RWPE2 (cell line): ENCODE measurements around the gene RIMBP2.

Source experiments
- ATAC-seq: fragments of 200-7000 bp; cut with Tn5 transposase; 3 replicates; pipeline ENCODE4 v1.9.1; 2021; ENCODE audit warnings: low read depth
- DNase-seq: peaks from one replicate; pipeline ENCODE4 v3.0.0-alpha.2; 2020; ENCODE audit warnings: low spot score
- H3K27ac ChIP-seq: fragments of 450-650 bp; 2 replicates; pipeline ENCODE4 v1.5.1; 2017; ENCODE audit warnings: mild to moderate bottlenecking; ENCODE audit not compliant: poor library complexity, severe bottlenecking
- H3K27me3 ChIP-seq: fragments of 250-450 bp; sonication (Bioruptor Pico); 2 replicates; pipeline ENCODE4 v1.5.1; 2021; ENCODE audit warnings: mild to moderate bottlenecking, moderate library complexity; ENCODE audit not compliant: insufficient read depth, poor library complexity, severe bottlenecking
- H3K36me3 ChIP-seq: fragments of 250-450 bp; sonication (Bioruptor Pico); 2 replicates; pipeline ENCODE4 v1.5.1; 2020; ENCODE audit warnings: low read depth, mild to moderate bottlenecking, moderate library complexity
- H3K4me1 ChIP-seq: fragments of 250-450 bp; sonication (Bioruptor Pico); 2 replicates; pipeline ENCODE4 v1.5.1; 2021; ENCODE audit warnings: mild to moderate bottlenecking, moderate library complexity; ENCODE audit not compliant: insufficient read depth, poor library complexity, severe bottlenecking
- H3K4me3 ChIP-seq: fragments of 250-450 bp; sonication (Bioruptor Pico); 2 replicates; pipeline ENCODE4 v1.5.1; 2021; ENCODE audit warnings: mild to moderate bottlenecking, moderate library complexity; ENCODE audit not compliant: severe bottlenecking
- H3K9me3 ChIP-seq: fragments of 250-450 bp; sonication (Bioruptor Pico); 2 replicates; pipeline ENCODE4 v1.5.1; 2021; ENCODE audit warnings: mild to moderate bottlenecking, moderate library complexity; ENCODE audit not compliant: severe bottlenecking
- TF ChIP-seq, protein P1 (sequence below): fragments of 450-650 bp; IDR thresholded peaks from one replicate; pipeline ENCODE4 v1.5.1; 2017; ENCODE audit warnings: mild to moderate bottlenecking, moderate library complexity; ENCODE audit not compliant: poor library complexity, severe bottlenecking

The RIMBP2 gene

DNA sequence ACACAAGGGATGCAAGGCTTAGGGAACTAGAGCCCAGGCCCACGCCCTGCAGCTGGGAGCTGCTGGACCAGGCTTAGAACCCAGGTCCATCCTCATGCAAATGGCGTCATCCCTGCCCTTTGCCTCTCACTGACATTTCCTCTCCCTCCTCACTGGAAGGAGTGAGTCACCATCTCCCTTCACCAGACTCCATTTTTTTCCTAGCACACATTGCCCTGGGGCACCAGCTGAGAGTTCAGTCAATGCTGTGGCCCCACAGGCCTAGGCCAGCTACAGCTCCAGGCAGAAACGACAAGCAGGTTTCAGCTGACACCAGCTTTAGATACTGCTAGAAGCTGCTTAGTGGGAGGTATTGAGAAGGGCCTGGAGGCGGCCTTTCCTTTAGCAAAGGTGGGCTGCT is 98.9 kb downstream of the RIMBP2 start:
- Histone ChIP-seq H3K4me1 (no peaks in the 10 kb centered on the region), H3K4me3 (no peak overlapping the region), H3K27me3 (no peaks in the 10 kb centered on the region), H3K27ac (no peak overlapping the region), H3K9me3 (no peaks in the 10 kb centered on the region), H3K36me3 (no peaks in the 10 kb centered on the region)
- ATAC-seq (no peak), DNase-seq (no peak)
- TF ChIP-seq, protein P1, sequence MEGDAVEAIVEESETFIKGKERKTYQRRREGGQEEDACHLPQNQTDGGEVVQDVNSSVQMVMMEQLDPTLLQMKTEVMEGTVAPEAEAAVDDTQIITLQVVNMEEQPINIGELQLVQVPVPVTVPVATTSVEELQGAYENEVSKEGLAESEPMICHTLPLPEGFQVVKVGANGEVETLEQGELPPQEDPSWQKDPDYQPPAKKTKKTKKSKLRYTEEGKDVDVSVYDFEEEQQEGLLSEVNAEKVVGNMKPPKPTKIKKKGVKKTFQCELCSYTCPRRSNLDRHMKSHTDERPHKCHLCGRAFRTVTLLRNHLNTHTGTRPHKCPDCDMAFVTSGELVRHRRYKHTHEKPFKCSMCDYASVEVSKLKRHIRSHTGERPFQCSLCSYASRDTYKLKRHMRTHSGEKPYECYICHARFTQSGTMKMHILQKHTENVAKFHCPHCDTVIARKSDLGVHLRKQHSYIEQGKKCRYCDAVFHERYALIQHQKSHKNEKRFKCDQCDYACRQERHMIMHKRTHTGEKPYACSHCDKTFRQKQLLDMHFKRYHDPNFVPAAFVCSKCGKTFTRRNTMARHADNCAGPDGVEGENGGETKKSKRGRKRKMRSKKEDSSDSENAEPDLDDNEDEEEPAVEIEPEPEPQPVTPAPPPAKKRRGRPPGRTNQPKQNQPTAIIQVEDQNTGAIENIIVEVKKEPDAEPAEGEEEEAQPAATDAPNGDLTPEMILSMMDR, result no peak

DNA sequence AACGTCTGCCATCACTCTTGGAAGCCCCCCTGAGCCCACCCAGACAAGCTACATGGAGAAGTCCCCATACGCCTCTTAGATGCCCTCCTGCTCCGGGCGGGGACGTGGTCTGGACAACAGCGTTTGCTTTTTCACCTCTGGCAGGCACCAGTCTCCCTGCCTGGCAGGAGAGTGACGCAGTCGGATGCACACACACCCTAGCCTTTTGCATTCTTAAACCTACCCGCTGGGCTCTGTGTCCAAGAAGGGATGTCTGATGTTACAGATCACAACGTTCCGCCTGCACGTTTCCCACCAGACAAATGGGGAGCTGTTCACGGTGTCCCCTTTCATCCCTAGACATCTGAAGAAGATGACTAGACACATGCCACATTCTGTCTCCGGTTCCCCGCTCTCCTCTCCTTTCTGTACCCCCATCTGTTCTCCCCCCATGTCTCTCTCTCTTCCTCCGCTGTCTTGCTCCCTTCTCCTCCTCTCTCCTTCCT is 100.2 kb downstream of the RIMBP2 start:
- TF ChIP-seq, protein P1, result no peak

DNA sequence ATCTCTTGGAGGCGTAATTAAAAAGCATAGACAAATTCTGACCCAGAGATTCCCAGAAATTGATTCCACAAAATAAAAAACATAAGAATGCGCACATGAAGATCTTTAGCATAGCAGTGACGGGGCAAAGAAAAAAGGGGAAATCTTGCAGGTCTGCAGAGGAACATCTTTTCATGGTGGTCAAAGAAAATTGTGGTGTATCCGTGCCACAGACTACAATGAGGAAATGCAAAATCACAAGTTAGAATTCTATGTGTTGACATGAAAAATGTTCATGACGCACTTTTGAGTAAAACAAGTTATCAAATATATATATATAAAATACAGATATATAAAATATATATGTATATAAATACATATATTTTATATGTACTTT is 101.6 kb downstream of the RIMBP2 start:
- TF ChIP-seq, protein P1, result no peak

More for the DNA sequence above, 100.2 kb downstream of the RIMBP2 start:
- H3K27me3 ChIP-seq, result no peaks in the 10 kb centered on the region
- H3K4me1 ChIP-seq, result no peaks in the 10 kb centered on the region
- ATAC-seq (no peak), DNase-seq (no peak)
- no peak overlapping the region for H3K27ac ChIP-seq
- H3K4me3 ChIP-seq, result no peak overlapping the region
- H3K36me3 ChIP-seq, result no peaks in the 10 kb centered on the region
- H3K9me3 ChIP-seq, result no peaks in the 10 kb centered on the region

DNA sequence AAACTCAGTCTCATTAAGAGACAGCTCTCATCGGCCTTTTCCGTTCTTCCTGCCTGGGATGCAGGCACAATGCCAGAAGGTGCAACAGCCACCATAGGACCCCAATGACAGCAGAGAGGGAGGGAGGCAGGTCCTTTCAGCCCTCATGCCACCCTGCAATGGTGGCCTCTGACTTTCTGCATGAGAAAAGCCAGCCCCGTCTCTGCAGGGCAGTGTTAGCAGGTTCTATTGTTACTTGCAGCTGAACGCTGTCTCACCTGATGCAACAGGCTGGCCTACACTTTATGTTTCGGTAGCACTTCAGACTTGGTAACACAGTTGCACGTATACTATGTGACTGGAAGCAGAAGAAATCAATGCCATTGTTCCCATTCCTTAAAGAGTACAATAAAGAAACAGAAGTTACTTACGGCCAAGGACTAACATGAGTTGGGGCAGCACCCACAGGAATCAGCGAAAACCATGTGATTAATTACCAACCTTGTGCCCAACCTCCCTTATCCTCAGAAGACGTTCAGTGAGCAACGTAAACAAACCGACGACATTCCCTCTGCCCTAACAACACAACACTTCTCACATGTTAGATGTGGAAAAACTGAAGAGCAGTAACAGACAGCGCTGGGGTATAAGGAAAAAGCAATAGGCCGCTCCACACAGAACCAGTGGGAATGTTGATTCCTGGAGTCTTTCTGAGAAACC is 102.1 kb downstream of the RIMBP2 start:
- Histone ChIP-seq H3K36me3 (no peaks in the 10 kb centered on the region), H3K27ac (no peak overlapping the region), H3K9me3 (no peaks in the 10 kb centered on the region), H3K4me1 (no peaks in the 10 kb centered on the region), H3K4me3 (no peak overlapping the region), H3K27me3 (no peaks in the 10 kb centered on the region)
- TF ChIP-seq, protein P1, result no peak
- ATAC-seq, result no peak
- DNase-seq, result no peak

More for the DNA sequence above, 101.6 kb downstream of the RIMBP2 start:
- Histone ChIP-seq H3K27me3 (no peaks in the 10 kb centered on the region), H3K4me3 (no peak overlapping the region), H3K9me3 (no peaks in the 10 kb centered on the region), H3K4me1 (no peaks in the 10 kb centered on the region), H3K36me3 (no peaks in the 10 kb centered on the region), H3K27ac (no peak overlapping the region)
- DNase-seq (no peak), ATAC-seq (no peak)

DNA sequence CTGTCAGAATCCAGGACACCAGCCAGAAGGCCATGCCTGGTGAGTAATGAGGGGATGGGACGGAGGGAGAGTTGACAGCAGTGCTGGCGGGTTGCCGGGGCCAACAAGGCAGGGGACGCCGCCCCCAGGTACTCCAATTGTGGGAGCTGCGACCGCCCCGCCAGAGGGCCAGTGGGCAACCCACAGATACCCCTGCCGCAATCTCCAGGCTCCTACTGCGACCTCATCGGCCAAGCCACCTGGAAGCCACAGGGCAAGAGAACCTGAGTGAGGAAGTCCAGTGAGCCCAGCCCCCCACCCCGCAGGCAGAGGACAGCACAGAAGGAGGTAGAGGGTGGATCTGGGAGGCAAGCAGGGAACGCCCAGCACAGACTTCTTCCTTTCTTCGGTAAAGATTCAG is 103.0 kb downstream of the RIMBP2 start:
- Histone ChIP-seq H3K4me1 (no peaks in the 10 kb centered on the region), H3K4me3 (no peak overlapping the region), H3K9me3 (no peaks in the 10 kb centered on the region), H3K36me3 (no peaks in the 10 kb centered on the region), H3K27me3 (no peaks in the 10 kb centered on the region), H3K27ac (no peak overlapping the region)
- TF ChIP-seq, protein P1, result no peak
- no peak for ATAC-seq
- no peak for DNase-seq
